Endothelial cell of umbilical vein (primary cell): Measurements from ENCODE around the gene NOL12. TPM values are rescaled to one million over a fixed set of nuclear protein-coding genes. Genes with fewer than 3 reads are reported as not detected.

Experiments used
- BruUV-seq: library from RNA; stranded (reverse); fragments of 400-500 nt; replicated peaks from 2 replicates; lab custom pipeline; 2021; lab: Mats Ljungman, UMichigan
- CTCF ChIA-PET: fragments of 300-600, 350-600 bp; sonication (Branson Sonifier 250); formaldehyde crosslinking; loops from one replicate; lab custom pipeline; 2021; ENCODE audit warnings: antibody characterized with exemption, inconsistent platforms; lab: Charles Lee
- POLR2A ChIA-PET: fragments of 300-600, 350-600 bp; sonication (Branson Sonifier 250); formaldehyde crosslinking; loops from one replicate; lab custom pipeline; 2021; ENCODE audit warnings: antibody characterized with exemption, inconsistent platforms; lab: Charles Lee
- DNase-seq: peaks from one replicate; pipeline ENCODE4 v3.0.0-alpha.2; 2011; ENCODE audit warnings: low read depth, low spot score
- FAIRE-seq: peaks from 2 replicates; lab custom pipeline; 2011; peaks lifted over from hg19 to GRCh38; lab: Jason Lieb, UNC
- H2AFZ ChIP-seq: 2 replicates; pipeline ENCODE4 v1.6.0; 2012; ENCODE audit warnings: low read depth, low read length, control low read depth, inconsistent platforms
- H3K27ac ChIP-seq: 2 replicates; pipeline ENCODE4 v1.5.1; 2011; ENCODE audit warnings: low read depth, mild to moderate bottlenecking, control low read depth, low read length, moderate library complexity; ENCODE audit not compliant: insufficient read depth
- H3K27me3 ChIP-seq, 2 experiments: 2 replicates each; pipeline versions ENCODE4 v1.6.0 to v1.6.1; 2011; ENCODE audit warnings: low read length in 2 of 2, mixed read lengths in 1 of 2; ENCODE audit not compliant: control insufficient read depth in 2 of 2, insufficient read depth in 2 of 2
- H3K36me3 ChIP-seq, 2 experiments: 2 replicates in 1 of 2; 3 replicates in 1 of 2; pipeline ENCODE4 v1.5.1; 2011; ENCODE audit warnings: low read length in 2 of 2, mild to moderate bottlenecking in 1 of 2, moderate library complexity in 1 of 2; ENCODE audit not compliant: control insufficient read depth in 2 of 2, insufficient read depth in 2 of 2; ENCODE audit errors: extremely low read depth in 1 of 2
- H3K4me1 ChIP-seq: 3 replicates; pipeline ENCODE4 v1.5.1; 2011; ENCODE audit warnings: mild to moderate bottlenecking, low read length; ENCODE audit not compliant: control insufficient read depth, insufficient read depth; ENCODE audit errors: extremely low read depth
- H3K4me2 ChIP-seq: 2 replicates; pipeline ENCODE4 v1.6.1; 2011; ENCODE audit warnings: low read length, control low read depth, mixed read lengths; ENCODE audit not compliant: insufficient read depth
- H3K4me3 ChIP-seq, 3 experiments: fragments of 200-600 bp in 1 of 3; sonication (generic), shearing (Covaris generic) in 1 of 3; replicated peaks in 1 of 3; 2 replicates each; pipeline ENCODE4 v1.5.1; 2011 to 2016; ENCODE audit warnings: control low read depth in 3 of 3, low read length in 3 of 3, mild to moderate bottlenecking in 2 of 3, inconsistent platforms in 1 of 3, low read depth in 1 of 3, moderate library complexity in 1 of 3; ENCODE audit not compliant: insufficient read depth in 1 of 3
- H3K79me2 ChIP-seq: 2 replicates; pipeline ENCODE4 v1.6.0; 2012; ENCODE audit warnings: low read length, inconsistent platforms; ENCODE audit not compliant: control insufficient read depth, insufficient read depth
- H3K9ac ChIP-seq: replicated peaks from 2 replicates; pipeline ENCODE3; 2011; ENCODE audit warnings: low read length, control low read depth; ENCODE audit not compliant: insufficient read depth; ENCODE audit errors: extremely low read depth
- H3K9me1 ChIP-seq: replicated peaks from 3 replicates; pipeline ENCODE4 v1.6.0; 2011; ENCODE audit warnings: mild to moderate bottlenecking, low read length; ENCODE audit not compliant: control insufficient read depth, insufficient read depth; ENCODE audit errors: extremely low read depth
- H3K9me3 ChIP-seq: replicated peaks from 2 replicates; pipeline ENCODE4 v1.5.1; 2012; ENCODE audit warnings: low read length, inconsistent platforms; ENCODE audit not compliant: control insufficient read depth, insufficient read depth
- H4K20me1 ChIP-seq: replicated peaks from 2 replicates; pipeline ENCODE3; 2011; ENCODE audit warnings: mild to moderate bottlenecking, low read length; ENCODE audit not compliant: control insufficient read depth, insufficient read depth; ENCODE audit errors: extremely low read depth
- CTCF ChIP-seq, 2 donors: IDR thresholded peaks; 1 replicate in 1 of 2; 2 replicates in 1 of 2; pipeline ENCODE4 v1.5.1; 2011; ENCODE audit warnings: low read length in 2 of 2, mild to moderate bottlenecking in 2 of 2, moderate library complexity in 2 of 2, control low read depth in 1 of 2, inconsistent platforms in 1 of 2, low read depth in 1 of 2; ENCODE audit not compliant: insufficient read depth in 1 of 2; ENCODE audit errors: extremely low read depth in 1 of 2
- EZH2 ChIP-seq: IDR thresholded peaks from 2 replicates; pipeline ENCODE4 v1.6.1; 2012; ENCODE audit warnings: borderline replicate concordance, low read depth, mild to moderate bottlenecking, moderate library complexity, low read length, inconsistent platforms; ENCODE audit not compliant: severe bottlenecking
- FOS ChIP-seq: IDR thresholded peaks from 2 replicates; pipeline ENCODE4 v1.6.1; 2011; ENCODE audit warnings: mild to moderate bottlenecking, low read length, moderate library complexity, borderline replicate concordance; ENCODE audit not compliant: insufficient read depth
- GATA2 ChIP-seq: IDR thresholded peaks from 2 replicates; pipeline ENCODE4 v1.7.0; 2011; ENCODE audit warnings: low read depth, mild to moderate bottlenecking, moderate library complexity, mixed read lengths, low read length; ENCODE audit not compliant: insufficient read length, insufficient read depth
- JUN ChIP-seq: IDR thresholded peaks from 2 replicates; pipeline ENCODE4 v1.6.1; 2011; ENCODE audit warnings: borderline replicate concordance, low read depth; ENCODE audit not compliant: insufficient read length, insufficient read depth
- MAX ChIP-seq: IDR thresholded peaks from 2 replicates; pipeline ENCODE4 v1.6.1; 2011; ENCODE audit not compliant: insufficient read depth, insufficient read length
- MYC ChIP-seq: IDR thresholded peaks from one replicate; pipeline ENCODE4 v1.6.1; 2011; ENCODE audit warnings: mild to moderate bottlenecking, low read depth, low read length
- POLR2A ChIP-seq: IDR thresholded peaks from 2 replicates; pipeline ENCODE4 v1.6.1; 2012; ENCODE audit warnings: low read depth, mild to moderate bottlenecking, control low read depth, low read length
- POLR2AphosphoS5 ChIP-seq: IDR thresholded peaks from 2 replicates; pipeline ENCODE4 v1.6.1; 2012; ENCODE audit warnings: low read depth, mild to moderate bottlenecking, control low read depth, low read length, moderate library complexity; ENCODE audit not compliant: insufficient read depth
- dilution Hi-C: fragments of 300-500 bp; cut with MboI; formaldehyde crosslinking; loops from one replicate; pipeline ENCODE4 v1.15.0; 2019; ENCODE audit warnings: low sequenced_read_pairs; ENCODE audit not compliant: extremely low pct_ligation_motif_present
- intact Hi-C: fragments of 100-400 bp; cut with micrococcal nuclease; formaldehyde crosslinking; loops from one replicate; pipeline ENCODE4 v1.10.0; 2022
- polyA plus RNA-seq, 4 experiments: library from polyadenylated mRNA; depleted of rRNA in 3 of 4; stranded (reverse) in 3 of 4; unstranded in 1 of 4; fragments of >200 nt; gene quantifications; 2 replicates each; pipeline versions ENCODE4 v1.2.1 to v1.2.3, GENCODE V29; 2011 to 2012; ENCODE audit warnings: missing spikeins in 1 of 4
- total RNA-seq: library from RNA; stranded (reverse); gene quantifications from 2 replicates; pipeline ENCODE4 v1.2.3, GENCODE V29; 2021

Gene NOL12
- total and polyA plus RNA-seq, 2 donors (not counting 3 experiments of a cell fraction or from before 2014, with no cell fraction given) = 23.2 to 29.1 TPM

DNA sequence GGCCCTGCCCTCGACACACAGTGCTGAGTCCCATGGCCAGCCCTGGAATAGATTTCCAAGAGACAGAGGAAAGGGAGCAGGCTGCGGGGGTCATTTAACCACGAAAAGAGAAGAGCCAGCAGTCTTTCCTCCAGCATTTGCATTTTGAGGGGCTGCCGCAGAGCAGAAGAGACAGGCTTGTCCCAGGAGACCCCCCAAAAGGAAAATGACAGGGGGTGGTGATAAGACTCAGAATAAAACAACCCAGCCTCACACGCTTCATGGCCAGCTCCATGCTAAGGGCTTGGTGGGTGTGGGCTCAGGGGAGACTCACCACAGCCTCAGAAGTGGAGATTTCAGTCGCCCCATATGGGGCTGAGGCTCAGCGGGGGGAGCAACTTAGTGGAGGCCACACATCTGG is 27.6 kb downstream of the NOL12 start:
- Histone ChIP-seq H3K4me2 (no peak overlapping the region), H3K27me3 (no peaks in the 10 kb centered on the region), H3K9me1 (no peaks in the 10 kb centered on the region), H3K36me3 (no peaks in the 10 kb centered on the region), H4K20me1 (no peaks in the 10 kb centered on the region), H3K4me3 (no peak overlapping the region), H3K9ac (no peak overlapping the region), H3K9me3 (no peaks in the 10 kb centered on the region), H3K4me1 (no peaks in the 10 kb centered on the region), H3K79me2 (no peaks in the 10 kb centered on the region), H3K27ac (no peak overlapping the region), H2AFZ (no peak overlapping the region)
- intact Hi-C loops = no loop called here
- dilution Hi-C loops = no loop called here
- no peak for TF ChIP-seq POLR2AphosphoS5
- no peak for TF ChIP-seq JUN
- no peak for TF ChIP-seq POLR2A
- DNase-seq (no peak), FAIRE-seq (no peak)
- CTCF ChIA-PET = interaction anchor here (1.9 kb wide), 1 partner anchor 71 kb away, joined by 5 read pairs; no protein-coding TSS in a partner anchor
- POLR2A ChIA-PET = no interaction called here
- no TSS peak for BruUV-seq

DNA sequence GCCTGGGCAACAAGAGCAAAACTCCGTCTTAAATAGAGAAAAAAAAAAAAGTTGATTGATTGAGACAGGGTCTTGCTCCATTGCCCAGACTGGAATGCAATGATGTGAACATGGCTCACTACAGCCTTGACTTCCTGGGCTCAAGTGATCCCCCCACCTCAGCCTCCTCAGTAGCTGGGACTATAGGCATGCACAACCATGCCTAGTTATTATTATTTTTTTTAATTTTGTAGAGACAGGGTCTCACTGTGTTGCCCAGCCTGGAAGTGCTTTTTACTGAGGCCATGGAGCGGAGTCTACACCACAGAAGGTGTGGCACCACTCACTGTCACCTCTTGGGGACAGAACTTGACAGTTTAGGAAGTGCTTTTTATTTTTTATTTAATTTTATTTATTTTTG is 28.5 kb downstream of the NOL12 start:
- Histone ChIP-seq H3K79me2 (no peaks in the 10 kb centered on the region), H3K4me1 (no peaks in the 10 kb centered on the region), H3K36me3 (no peaks in the 10 kb centered on the region), H3K9me1 (no peaks in the 10 kb centered on the region), H3K9me3 (no peaks in the 10 kb centered on the region), H3K27ac (no peak overlapping the region), H2AFZ (no peak overlapping the region), H3K4me2 (no peak overlapping the region), H3K4me3 (no peak overlapping the region), H3K9ac (no peak overlapping the region), H3K27me3 (no peaks in the 10 kb centered on the region), H4K20me1 (no peaks in the 10 kb centered on the region)
- CTCF ChIA-PET = interaction anchor here (1.9 kb wide), 1 partner anchor 71 kb away, joined by 5 read pairs; no protein-coding TSS in a partner anchor
- TF ChIP-seq EZH2 (no peak), POLR2AphosphoS5 (no peak), MAX (no peak), GATA2 (no peak), CTCF (IDR thresholded peaks at IDR 0.05; ENCODE audit: extremely low read depth in 1 of 2, insufficient read depth in 1 of 2, low read depth in 1 of 2, low read length in 2 of 2) (no peak), JUN (no peak), POLR2A (no peak), FOS (no peak), MYC (no peak)
- DNase-seq = no peak
- intact Hi-C loops = no loop called here
- POLR2A ChIA-PET = no interaction called here
- dilution Hi-C loops = no loop called here
- no TSS peak for BruUV-seq
- no peak for FAIRE-seq
